GM12878 (cell line): ENCODE data around the gene CLASP1. TPM values are rescaled to one million over a fixed set of nuclear protein-coding genes. Genes with fewer than 3 reads are reported as not detected.

ENCODE experiments used
- ATAC-seq: fragments of 200-7000 bp; cut with Tn5 transposase; 3 replicates; pipeline ENCODE4 v1.9.1; 2020; ENCODE audit warnings: mild to moderate bottlenecking, moderate library complexity
- BruUV-seq: library from RNA; stranded (reverse); fragments of 400-500 nt; replicated peaks from 2 replicates; lab custom pipeline; 2021; lab: Mats Ljungman, UMichigan
- CTCF ChIA-PET: fragments of 300-600 bp; sonication (Branson Sonifier 250); formaldehyde crosslinking; extraction: SDS; loops from one replicate; lab custom pipeline; 2021; ENCODE audit warnings: inconsistent platforms; lab: Yijun Ruan, JAX
- POLR2A ChIA-PET: fragments of 350-600 bp; formaldehyde crosslinking; extraction: SDS; loops from one replicate; lab custom pipeline; 2021; ENCODE audit warnings: inconsistent platforms; lab: Charles Lee
- RAD21 ChIA-PET: fragments of 300-600 bp; sonication (Branson Sonifier 250); formaldehyde crosslinking; loops from one replicate; lab custom pipeline; 2023; ENCODE audit warnings: antibody characterized with exemption; ENCODE audit not compliant: unreplicated experiment; lab: Charles Lee
- SMC1A ChIA-PET: fragments of 300-600 bp; sonication (Branson Sonifier 250); formaldehyde crosslinking; loops from one replicate; lab custom pipeline; 2023; ENCODE audit not compliant: unreplicated experiment, uncharacterized antibody; lab: Charles Lee
- DNase-seq: peaks from one replicate; pipeline ENCODE4 v3.0.0-alpha.2; 2011; ENCODE audit warnings: low read depth, low spot score
- FAIRE-seq: peaks from 3 replicates; lab custom pipeline; 2011; peaks lifted over from hg19 to GRCh38; lab: Jason Lieb, UNC
- H2AFZ ChIP-seq: 2 replicates; pipeline ENCODE4 v1.6.0; 2011; ENCODE audit warnings: low read depth, low read length, control low read depth; ENCODE audit not compliant: control insufficient read depth
- H3K27ac ChIP-seq: 2 replicates; pipeline ENCODE4 v1.5.1; 2011; ENCODE audit warnings: control low read depth; ENCODE audit not compliant: control insufficient read depth, insufficient read depth
- H3K27me3 ChIP-seq, 2 experiments: replicated peaks in 1 of 2; 2 replicates each; pipeline versions ENCODE4 v1.6.0 to v1.6.1; 2011; ENCODE audit warnings: low read length in 1 of 2; ENCODE audit not compliant: control insufficient read depth in 2 of 2, insufficient read depth in 2 of 2
- H3K36me3 ChIP-seq, 2 experiments: 2 replicates each; pipeline ENCODE4 v1.5.1; 2011; ENCODE audit warnings: low read length in 1 of 2; ENCODE audit not compliant: control insufficient read depth in 2 of 2, insufficient read depth in 2 of 2
- H3K4me1 ChIP-seq: 2 replicates; pipeline ENCODE4 v1.6.1; 2011; ENCODE audit warnings: mild to moderate bottlenecking, low read length, moderate library complexity, mixed read lengths; ENCODE audit not compliant: control insufficient read depth, insufficient read depth
- H3K4me2 ChIP-seq: 2 replicates; pipeline ENCODE4 v1.6.0; 2011; ENCODE audit warnings: control low read depth; ENCODE audit not compliant: control insufficient read depth, insufficient read depth
- H3K4me3 ChIP-seq: fragments of 200-600 bp; sonication (generic); 2 replicates; pipeline ENCODE4 v1.5.1; 2016
- H3K79me2 ChIP-seq: 2 replicates; pipeline ENCODE4 v1.6.0; 2011; ENCODE audit warnings: low read length; ENCODE audit not compliant: control insufficient read depth, insufficient read depth
- H3K9ac ChIP-seq: 2 replicates; pipeline ENCODE4 v1.8.0; 2011; ENCODE audit warnings: low read length, control low read depth, mixed read lengths; ENCODE audit not compliant: control insufficient read depth, insufficient read depth
- H3K9me3 ChIP-seq: replicated peaks from 3 replicates; pipeline ENCODE4 v1.5.1; 2011; ENCODE audit warnings: mild to moderate bottlenecking, low read length; ENCODE audit not compliant: control insufficient read depth, insufficient read depth
- H4K20me1 ChIP-seq: 2 replicates; pipeline ENCODE4 v1.6.0; 2011; ENCODE audit not compliant: control insufficient read depth, insufficient read depth
- BACH1 ChIP-seq: fragments of 450-650 bp; IDR thresholded peaks from 2 replicates; pipeline ENCODE4 v1.6.1; 2017; ENCODE audit warnings: mild to moderate bottlenecking, borderline replicate concordance
- CHD1 ChIP-seq: IDR thresholded peaks from 2 replicates; pipeline ENCODE4 v1.6.1; 2012; ENCODE audit warnings: low read depth, low read length, improper control_type of control experiment
- EED ChIP-seq: sonication (generic); IDR thresholded peaks from 2 replicates; pipeline ENCODE4 v1.6.1; 2016; ENCODE audit warnings: antibody characterized with exemption, low read depth
- EP300 ChIP-seq, 2 experiments: fragments of 150-350 bp in 1 of 2; IDR thresholded peaks; 2 replicates each; pipeline ENCODE4 v1.6.1; 2011 to 2012; ENCODE audit warnings: low read depth in 2 of 2, low read length in 2 of 2, borderline replicate concordance in 1 of 2, improper control_type of control experiment in 1 of 2, inconsistent platforms in 1 of 2; ENCODE audit not compliant: control insufficient read depth in 1 of 2
- GABPA ChIP-seq: IDR thresholded peaks from 2 replicates; pipeline ENCODE4 v1.6.1; 2014; ENCODE audit warnings: antibody characterized with exemption, low read depth, mild to moderate bottlenecking, inconsistent platforms
- MTA2 ChIP-seq: fragments of 450-650 bp; IDR thresholded peaks from 2 replicates; pipeline ENCODE4 v1.6.1; 2016; ENCODE audit warnings: low read depth, mild to moderate bottlenecking, moderate library complexity
- NBN ChIP-seq: fragments of 450-650 bp; IDR thresholded peaks from 2 replicates; pipeline ENCODE4 v1.6.1; 2016
- NR2F1 ChIP-seq: fragments of 450-650 bp; conservative IDR thresholded peaks from 2 replicates; pipeline ENCODE4 v1.6.1; 2017; ENCODE audit warnings: mild to moderate bottlenecking
- SIN3A ChIP-seq: IDR thresholded peaks from 2 replicates; pipeline ENCODE4 v1.6.1; 2012; ENCODE audit warnings: low read depth, low read length, improper control_type of control experiment
- SIX5 ChIP-seq: IDR thresholded peaks from 2 replicates; pipeline ENCODE4 v1.6.1; 2011; ENCODE audit warnings: mild to moderate bottlenecking, low read depth, low read length, moderate library complexity; ENCODE audit not compliant: severe bottlenecking
- SMARCA5 ChIP-seq: fragments of 450-650 bp; IDR thresholded peaks from 2 replicates; pipeline ENCODE4 v1.6.1; 2017; ENCODE audit warnings: mild to moderate bottlenecking
- TARDBP ChIP-seq: IDR thresholded peaks from 2 replicates; pipeline ENCODE4 v1.6.1; 2016; ENCODE audit warnings: borderline replicate concordance
- TCF7 ChIP-seq: IDR thresholded peaks from 2 replicates; pipeline ENCODE4 v1.6.1; 2014; ENCODE audit warnings: antibody characterized with exemption, borderline replicate concordance
- YY1 ChIP-seq: IDR thresholded peaks from 2 replicates; pipeline ENCODE4 v1.6.1; 2011; ENCODE audit warnings: low read depth, mild to moderate bottlenecking, low read length
- ZNF384 ChIP-seq: IDR thresholded peaks from 2 replicates; pipeline ENCODE4 v1.6.1; 2012; ENCODE audit warnings: low read depth, mild to moderate bottlenecking, low read length, improper control_type of control experiment, borderline replicate concordance
- ZSCAN29 ChIP-seq: fragments of 450-650 bp; IDR thresholded peaks from 2 replicates; pipeline ENCODE4 v1.6.1; 2017; ENCODE audit warnings: mild to moderate bottlenecking, moderate library complexity
- WGBS: methylation state at CpG from one replicate; pipeline ENCODE4 v1.1.6; 2016; ENCODE audit warnings: low lambda C conversion rate; ENCODE audit not compliant: insufficient replicate concordance, insufficient coverage; ENCODE audit errors: missing lambda C conversion rate; 5-methylcytosine and 5-hydroxymethylcytosine counted together
- in situ Hi-C: fragments of 300-500 bp; cut with MboI; formaldehyde crosslinking; loops from 9 replicates; pipeline ENCODE4 v1.14.3; 2018; ENCODE audit warnings: mixed read lengths
- intact Hi-C: fragments of 100-400 bp; cut with micrococcal nuclease; formaldehyde crosslinking; loops from one replicate; pipeline ENCODE4 v1.14.2; 2022; ENCODE audit not compliant: unreplicated experiment
- polyA plus RNA-seq, 11 experiments: library from polyadenylated mRNA; depleted of rRNA in 4 of 11; unstranded in 6 of 11; stranded (reverse) in 5 of 11; fragments of >200 nt; fragmentation: Nextera tagmentation in 4 of 11; fragmentation: Illumina TruSeq in 1 of 11; extraction: Ambion mirVana in 4 of 11; extraction: Trizol in 1 of 11; gene quantifications; 1 replicate in 1 of 11; 2 replicates in 10 of 11; pipeline versions ENCODE4 v1.2.1 to v1.2.3, GENCODE V29; 2011 to 2016; ENCODE audit warnings: inconsistent platforms in 2 of 11, missing spikeins in 2 of 11, low read depth in 1 of 11
- total RNA-seq, 4 experiments: library from RNA; depleted of rRNA in 3 of 4; stranded (reverse); fragments of >200 nt in 3 of 4; fragmentation: Illumina TruSeq in 1 of 4; extraction: Trizol in 1 of 4; gene quantifications; 2 replicates each; pipeline versions ENCODE4 v1.2.1 to v1.2.3, GENCODE V29; 2013 to 2021

The CLASP1 gene
- total and polyA plus RNA-seq, 10 of the 15 experiments (the other 5 are each of a cell fraction or from before 2014, with no cell fraction given) = 1.4 to 62.4 (median 32.9) TPM

DNA sequence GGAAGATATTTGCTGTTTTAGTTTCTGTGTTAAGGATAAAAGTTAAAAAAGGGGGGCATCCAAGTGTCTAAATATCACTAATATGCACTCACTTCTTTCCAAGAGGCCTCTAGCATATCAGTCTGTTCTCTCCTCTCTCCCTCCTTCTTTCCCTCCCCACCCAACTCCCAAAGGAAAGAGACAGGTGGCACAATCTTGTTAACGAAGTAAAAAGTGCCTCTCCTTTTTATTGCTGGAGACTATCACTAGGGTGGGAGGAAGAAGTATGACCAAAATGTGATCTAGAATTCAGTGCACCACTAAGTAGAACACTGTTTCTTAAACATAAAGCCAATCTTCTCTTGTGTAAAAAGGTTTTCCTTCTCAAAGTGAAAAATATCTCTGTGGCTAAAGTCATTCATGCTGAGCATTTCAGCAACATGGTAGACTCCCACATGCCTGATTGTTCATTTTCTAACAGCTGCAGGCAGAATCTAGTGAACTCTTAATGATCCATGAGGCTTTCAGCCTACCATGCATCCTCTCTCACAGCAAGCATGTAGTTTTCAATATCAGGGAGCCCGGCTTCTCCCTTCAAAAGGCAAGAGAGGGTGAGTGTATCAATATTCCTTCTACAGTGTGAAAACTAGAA, 79.1 kb downstream of the CLASP1 start:
- ChIA-PET RAD21 (no interaction called here), SMC1A (interaction anchor here (1.5 kb wide), 1 partner anchor 38 kb away, joined by 3 read pairs; no protein-coding TSS in a partner anchor), POLR2A (interaction anchor here (0.8 kb wide), 1 partner anchor 20 kb away, joined by 6 read pairs; no protein-coding TSS in a partner anchor), CTCF (no interaction called here)
- H4K20me1 ChIP-seq = no peaks in the 10 kb centered on the region
- peaks cover 2 to 6% of the 10 kb centered on the region in 2 experiments for H3K36me3 ChIP-seq
- no peak overlapping the region for H3K4me3 ChIP-seq
- H2AFZ ChIP-seq = no peak overlapping the region
- no peak overlapping the region for H3K9ac ChIP-seq
- DNase-seq = no peak
- intact Hi-C loops = no loop called here
- in situ Hi-C loops = no loop called here
- H3K4me1 ChIP-seq = 0 out of 2 replicates have a peak, but pooled peaks cover 4% of the 10 kb centered on the region
- TF ChIP-seq NR2F1 (no peak), SIX5 (no peak), ZNF384 (no peak), EP300 (IDR thresholded peaks at IDR 0.05; ENCODE audit: borderline replicate concordance in 1 of 2, control insufficient read depth in 1 of 2, low read depth in 2 of 2, low read length in 2 of 2) (no peak), TCF7 (no peak), ZSCAN29 (no peak), CHD1 (no peak), SIN3A (no peak), EED (no peak), GABPA (no peak), SMARCA5 (no peak), MTA2 (no peak), NBN (no peak), TARDBP (no peak), YY1 (no peak), BACH1 (no peak)
- BruUV-seq = no TSS peak
- no peaks in the 10 kb centered on the region for H3K27me3 ChIP-seq
- WGBS = 50% methylated on average over 2 of the region's 2 CpGs
- no peak for FAIRE-seq
- ATAC-seq = peak; percentile 26; the same call in 2 of the 3 replicates
- H3K27ac ChIP-seq = peak overlapping the region; percentile 13; the same call in 1 of the 2 replicates
- no peaks in the 10 kb centered on the region; the same call in 2 of the 3 replicates for H3K9me3 ChIP-seq
- peaks cover 25% of the 10 kb centered on the region for H3K79me2 ChIP-seq
- peak overlapping the region; percentile 13; the same call in 1 of the 2 replicates for H3K4me2 ChIP-seq
